ENCODE data around the gene ELMO1. TPM values are rescaled to one million over a fixed set of nuclear protein-coding genes. Genes with fewer than 3 reads are reported as not detected.

The ELMO1 gene
- total and polyA plus RNA-seq, 10 donors, result 26.0 to 494 (median 201) TPM

DNA sequence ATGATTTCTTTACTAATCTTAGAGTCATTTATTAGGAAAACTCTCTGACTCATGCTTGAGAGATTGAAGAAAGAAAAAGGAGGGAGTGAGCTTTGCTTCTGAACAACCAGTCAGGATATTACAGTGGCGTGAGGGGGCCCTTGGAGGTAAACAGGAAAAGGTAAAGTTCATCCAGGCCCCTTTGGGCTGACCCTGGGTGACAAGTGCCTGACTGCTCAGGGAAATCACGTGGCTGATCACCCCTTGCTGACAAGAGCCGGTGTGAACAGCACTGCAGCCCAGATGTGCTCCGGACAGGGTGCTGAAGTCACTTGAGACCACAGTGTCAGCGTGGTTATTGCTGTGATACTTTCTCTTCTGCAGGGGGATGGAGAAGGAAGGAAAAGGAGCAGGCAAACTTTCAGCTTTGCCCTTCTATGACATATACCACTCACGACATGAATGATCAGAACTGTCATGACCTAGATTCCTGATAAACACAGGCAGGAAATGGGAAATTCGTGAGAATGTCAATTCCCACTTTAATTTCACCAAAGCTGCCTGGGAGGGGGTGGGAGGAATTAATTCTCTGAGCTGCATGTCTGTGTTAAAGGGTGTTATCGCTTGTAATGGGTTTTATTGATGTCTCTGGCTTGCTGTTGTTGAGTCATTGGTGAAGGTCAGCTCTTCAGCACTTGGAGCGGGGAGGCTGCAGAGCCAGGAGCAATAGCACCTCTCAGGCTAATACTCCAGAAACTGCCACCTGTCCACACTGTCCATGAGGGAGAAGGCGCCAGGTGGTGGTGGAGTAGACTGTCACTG is 584.6 kb downstream of the ELMO1 start:
- peak in 2 of 3 donors; percentile 32 to 72 for TF ChIP-seq POLR2AphosphoS5 (IDR thresholded peaks at IDR 0.05)
- TF ChIP-seq, protein P1, sequence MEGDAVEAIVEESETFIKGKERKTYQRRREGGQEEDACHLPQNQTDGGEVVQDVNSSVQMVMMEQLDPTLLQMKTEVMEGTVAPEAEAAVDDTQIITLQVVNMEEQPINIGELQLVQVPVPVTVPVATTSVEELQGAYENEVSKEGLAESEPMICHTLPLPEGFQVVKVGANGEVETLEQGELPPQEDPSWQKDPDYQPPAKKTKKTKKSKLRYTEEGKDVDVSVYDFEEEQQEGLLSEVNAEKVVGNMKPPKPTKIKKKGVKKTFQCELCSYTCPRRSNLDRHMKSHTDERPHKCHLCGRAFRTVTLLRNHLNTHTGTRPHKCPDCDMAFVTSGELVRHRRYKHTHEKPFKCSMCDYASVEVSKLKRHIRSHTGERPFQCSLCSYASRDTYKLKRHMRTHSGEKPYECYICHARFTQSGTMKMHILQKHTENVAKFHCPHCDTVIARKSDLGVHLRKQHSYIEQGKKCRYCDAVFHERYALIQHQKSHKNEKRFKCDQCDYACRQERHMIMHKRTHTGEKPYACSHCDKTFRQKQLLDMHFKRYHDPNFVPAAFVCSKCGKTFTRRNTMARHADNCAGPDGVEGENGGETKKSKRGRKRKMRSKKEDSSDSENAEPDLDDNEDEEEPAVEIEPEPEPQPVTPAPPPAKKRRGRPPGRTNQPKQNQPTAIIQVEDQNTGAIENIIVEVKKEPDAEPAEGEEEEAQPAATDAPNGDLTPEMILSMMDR (IDR thresholded peaks at IDR 0.05 in 8 of 11, conservative IDR thresholded peaks at IDR 0.05 in 3 of 11), result no peak
- no peak for TF ChIP-seq POLR2A (IDR thresholded peaks at IDR 0.05)
- Histone ChIP-seq H3K27me3 (replicated peaks in 1 of 7) (no peaks in the 10 kb centered on the region), H3K4me1 (peaks cover 3 to 27% (median 16%) of the 10 kb centered on the region in 6 donors), H3K27ac (peak overlapping the region in 7 of 8 donors; percentile 17 to 85 (median 57)), H3K9me3 (no peaks in the 10 kb centered on the region), H3K36me3 (peaks cover 0 to 100% (median 46%) of the 10 kb centered on the region in 6 donors), H3K4me3 (no peak overlapping the region)
- intact Hi-C loops (cut with DNase I; ENCODE audit: low total_unique reads), result no loop called here
- 56 to 65% (median 65%) methylated on average over 10 of the region's 10 CpGs for WGBS, 5 donors
- DNase-seq, result peak; percentile 80

DNA sequence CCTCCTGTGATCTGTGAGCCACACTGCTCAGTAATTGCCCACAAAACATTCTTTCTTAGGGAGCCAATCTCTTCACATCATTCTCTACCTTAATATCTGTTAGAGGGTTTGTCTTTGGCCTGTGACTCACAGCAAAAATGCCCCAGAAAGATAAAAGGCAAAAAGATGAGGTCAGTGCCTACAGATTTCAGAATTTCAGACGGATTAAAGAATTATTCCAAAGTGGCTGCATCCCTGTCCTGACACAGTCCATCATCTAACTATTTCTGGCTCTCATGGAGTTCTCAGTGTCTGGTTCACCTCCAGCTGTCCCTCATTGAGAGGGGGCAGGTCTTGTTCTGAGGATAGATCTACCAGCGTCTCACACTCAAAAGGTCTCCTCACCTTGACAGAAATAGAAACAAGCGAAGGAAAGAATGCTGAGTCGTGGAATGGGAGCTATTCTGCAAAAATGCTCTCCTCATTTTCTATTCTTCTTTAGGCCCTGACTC is 585.8 kb downstream of the ELMO1 start:
- Histone ChIP-seq H3K9me3 (no peaks in the 10 kb centered on the region), H3K4me1 (peaks cover 3 to 21% (median 16%) of the 10 kb centered on the region in 6 donors), H3K4me3 (no peak overlapping the region), H3K27me3 (replicated peaks in 1 of 7) (no peaks in the 10 kb centered on the region), H3K27ac (peak overlapping the region in 4 of 8 donors; percentile 33 to 85 (median 68)), H3K36me3 (peaks cover 0 to 100% (median 43%) of the 10 kb centered on the region in 6 donors)
- no peak for DNase-seq
- WGBS, 5 donors, result 70 to 87% (median 79%) methylated on average over 4 of the region's 4 CpGs
- intact Hi-C loops (cut with DNase I; ENCODE audit: low total_unique reads), result no loop called here
- no peak for TF ChIP-seq POLR2A (IDR thresholded peaks at IDR 0.05)
- TF ChIP-seq, protein P1 (IDR thresholded peaks at IDR 0.05 in 8 of 11, conservative IDR thresholded peaks at IDR 0.05 in 3 of 11), result no peak
- no peak for TF ChIP-seq POLR2AphosphoS5 (IDR thresholded peaks at IDR 0.05)

DNA sequence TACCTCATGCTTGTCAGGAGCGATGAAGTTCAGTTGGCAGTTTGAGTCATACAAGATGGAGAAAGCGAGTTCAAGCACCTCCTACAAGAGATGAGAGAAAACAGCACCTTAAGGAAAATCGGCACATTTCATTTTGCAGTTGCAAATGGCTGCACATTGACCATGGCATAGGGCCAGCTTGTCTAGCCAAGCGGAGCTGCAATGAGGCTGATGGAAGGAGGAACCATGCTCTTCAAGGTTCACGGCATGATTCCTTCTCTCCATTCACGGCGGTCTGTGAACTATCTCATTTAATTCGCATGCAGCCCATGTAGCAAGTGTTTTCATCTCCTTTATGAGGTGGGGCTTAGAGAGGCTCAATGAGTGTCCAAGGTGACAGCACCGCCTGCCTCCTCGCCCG is 587.0 kb downstream of the ELMO1 start:
- Histone ChIP-seq H3K27me3 (replicated peaks in 1 of 7) (no peaks in the 10 kb centered on the region), H3K36me3 (peaks cover 0 to 100% (median 45%) of the 10 kb centered on the region in 6 donors), H3K4me1 (peaks cover 3 to 21% (median 16%) of the 10 kb centered on the region in 6 donors), H3K4me3 (no peak overlapping the region), H3K9me3 (no peaks in the 10 kb centered on the region), H3K27ac (no peak overlapping the region)
- TF ChIP-seq POLR2AphosphoS5 (IDR thresholded peaks at IDR 0.05), result no peak
- no peak for TF ChIP-seq POLR2A (IDR thresholded peaks at IDR 0.05)
- intact Hi-C loops (cut with DNase I; ENCODE audit: low total_unique reads), result no loop called here
- WGBS, 5 donors, result 95 to 98% (median 97%) methylated on average over 11 of the region's 11 CpGs
- DNase-seq, result no peak

DNA sequence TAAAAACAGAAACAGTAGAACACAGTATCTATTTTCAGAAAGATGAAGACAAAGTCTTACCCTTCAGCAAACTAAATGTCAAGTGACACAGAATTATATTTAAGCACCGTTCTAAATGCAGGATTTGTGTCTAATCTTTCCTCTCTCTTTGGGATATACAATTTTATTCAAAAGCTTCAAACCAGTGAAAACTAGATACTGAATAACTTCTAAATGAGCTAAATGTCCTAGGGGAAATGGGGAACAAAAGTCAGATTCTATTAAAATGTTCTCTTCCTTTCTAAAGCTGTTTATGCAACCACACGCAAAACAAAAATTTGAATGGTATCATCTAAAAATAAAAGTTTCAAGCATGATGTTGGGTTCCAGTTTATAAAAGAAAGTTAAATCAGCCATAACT is 588.0 kb downstream of the ELMO1 start:
- no peaks in the 10 kb centered on the region for H3K9me3 ChIP-seq
- peaks cover 3 to 19% (median 14%) of the 10 kb centered on the region in 6 donors for H3K4me1 ChIP-seq
- H3K36me3 ChIP-seq, result peaks cover 0 to 100% (median 54%) of the 10 kb centered on the region in 6 donors
- no peaks in the 10 kb centered on the region for H3K27me3 ChIP-seq (replicated peaks in 1 of 7)
- 90 to 97% (median 93%) methylated on average over 2 of the region's 2 CpGs for WGBS, 5 donors
- H3K27ac ChIP-seq, result no peak overlapping the region
- H3K4me3 ChIP-seq, result no peak overlapping the region
- intact Hi-C loops (cut with DNase I; ENCODE audit: low total_unique reads), result no loop called here
- DNase-seq, result no peak
- TF ChIP-seq POLR2A (IDR thresholded peaks at IDR 0.05) (no peak), POLR2AphosphoS5 (IDR thresholded peaks at IDR 0.05) (no peak)
- TF ChIP-seq, protein P1 (IDR thresholded peaks at IDR 0.05 in 8 of 11, conservative IDR thresholded peaks at IDR 0.05 in 3 of 11), result no peak

Measured in spleen (tissue), 11 donors.